Neural cell (in vitro differentiated cells): ENCODE data around the gene CDC37.

Experiments
- POLR2AphosphoS5 ChIP-seq: IDR thresholded peaks from 2 replicates; pipeline ENCODE4 v1.6.1; 2012
- SMC3 ChIP-seq: fragments of 450-650 bp; conservative IDR thresholded peaks from 2 replicates; pipeline ENCODE4 v1.6.1; 2014; ENCODE audit warnings: antibody characterized with exemption, mild to moderate bottlenecking, moderate library complexity; ENCODE audit not compliant: poor library complexity
- TF ChIP-seq, protein P1 (sequence below): fragments of 450-650 bp; IDR thresholded peaks from 2 replicates; pipeline ENCODE4 v1.5.1; 2014; ENCODE audit warnings: antibody characterized with exemption, mild to moderate bottlenecking, moderate library complexity; ENCODE audit not compliant: poor library complexity, severe bottlenecking

DNA sequence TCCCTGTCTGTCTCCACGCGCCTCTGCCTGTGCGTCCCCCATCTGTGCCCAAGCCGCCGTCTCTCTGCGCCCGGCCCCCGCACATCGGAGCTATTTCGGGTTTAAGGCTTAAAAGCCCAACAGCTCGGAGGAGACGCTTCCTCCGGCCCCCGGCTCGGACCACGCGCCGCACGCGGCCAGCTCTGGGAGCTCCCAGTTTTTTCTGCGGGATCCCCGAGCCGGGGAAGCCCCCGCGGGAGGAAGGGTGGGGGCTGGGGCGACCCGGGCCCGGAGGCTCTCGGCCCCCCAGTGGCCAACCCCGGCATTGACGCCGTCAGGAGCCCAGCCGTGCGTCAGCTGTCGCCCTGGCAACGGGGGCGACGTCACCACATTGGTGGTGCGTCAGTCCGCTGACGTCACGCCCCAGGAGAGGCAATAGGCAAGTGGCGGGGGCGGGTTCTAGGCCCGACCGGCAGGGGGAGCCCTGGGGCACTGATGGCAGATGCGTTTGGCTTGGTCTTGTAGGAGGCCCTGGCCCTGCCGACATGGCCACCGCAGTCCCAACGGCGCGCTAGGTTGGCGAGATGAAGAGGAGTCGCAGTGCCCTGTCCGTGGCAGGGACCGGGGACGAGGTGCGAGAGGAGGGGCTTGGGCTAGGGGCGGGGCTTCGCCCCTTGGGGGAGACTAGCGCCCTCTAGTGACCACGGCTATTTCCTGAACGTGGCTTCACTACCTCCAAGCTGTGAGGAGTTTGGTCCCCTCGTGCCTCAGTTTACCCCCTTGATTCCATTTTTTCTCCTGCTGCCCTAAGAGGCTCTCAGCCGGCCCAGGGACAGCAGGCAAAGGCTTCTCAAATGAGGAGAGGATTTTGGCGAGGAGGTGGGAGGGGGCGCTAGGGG, 13.3 kb upstream of the CDC37 start:
- TF ChIP-seq SMC3, result peak; percentile 62
- TF ChIP-seq, protein P1, sequence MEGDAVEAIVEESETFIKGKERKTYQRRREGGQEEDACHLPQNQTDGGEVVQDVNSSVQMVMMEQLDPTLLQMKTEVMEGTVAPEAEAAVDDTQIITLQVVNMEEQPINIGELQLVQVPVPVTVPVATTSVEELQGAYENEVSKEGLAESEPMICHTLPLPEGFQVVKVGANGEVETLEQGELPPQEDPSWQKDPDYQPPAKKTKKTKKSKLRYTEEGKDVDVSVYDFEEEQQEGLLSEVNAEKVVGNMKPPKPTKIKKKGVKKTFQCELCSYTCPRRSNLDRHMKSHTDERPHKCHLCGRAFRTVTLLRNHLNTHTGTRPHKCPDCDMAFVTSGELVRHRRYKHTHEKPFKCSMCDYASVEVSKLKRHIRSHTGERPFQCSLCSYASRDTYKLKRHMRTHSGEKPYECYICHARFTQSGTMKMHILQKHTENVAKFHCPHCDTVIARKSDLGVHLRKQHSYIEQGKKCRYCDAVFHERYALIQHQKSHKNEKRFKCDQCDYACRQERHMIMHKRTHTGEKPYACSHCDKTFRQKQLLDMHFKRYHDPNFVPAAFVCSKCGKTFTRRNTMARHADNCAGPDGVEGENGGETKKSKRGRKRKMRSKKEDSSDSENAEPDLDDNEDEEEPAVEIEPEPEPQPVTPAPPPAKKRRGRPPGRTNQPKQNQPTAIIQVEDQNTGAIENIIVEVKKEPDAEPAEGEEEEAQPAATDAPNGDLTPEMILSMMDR, result peak; percentile 96
- peak; percentile 13 for TF ChIP-seq POLR2AphosphoS5
